SJSA1 (cell line): ENCODE results near the gene MMP23B. TPM values are rescaled to one million over a fixed set of nuclear protein-coding genes. Genes with fewer than 3 reads are reported as not detected.

Experiments used
- DNase-seq, 2 experiments: peaks; one replicate each; pipeline ENCODE4 v3.0.0-alpha.2; 2015 to 2020; ENCODE audit warnings: low spot score in 2 of 2, low read depth in 1 of 2
- H3K27ac ChIP-seq: fragments of 250-450 bp; sonication (Bioruptor Pico); 2 replicates; pipeline ENCODE4 v1.5.1; 2020; ENCODE audit warnings: mild to moderate bottlenecking, moderate library complexity
- H3K27me3 ChIP-seq: fragments of 250-450 bp; sonication (Bioruptor Pico); replicated peaks from 2 replicates; pipeline ENCODE4 v1.5.1; 2020; ENCODE audit warnings: mild to moderate bottlenecking, moderate library complexity
- H3K36me3 ChIP-seq: fragments of 250-450 bp; sonication (Bioruptor Pico); 2 replicates; pipeline ENCODE4 v1.5.1; 2020; ENCODE audit warnings: mild to moderate bottlenecking
- H3K4me1 ChIP-seq: fragments of 250-450 bp; sonication (Bioruptor Pico); replicated peaks from 2 replicates; pipeline ENCODE4 v1.6.1; 2021; ENCODE audit warnings: mild to moderate bottlenecking
- H3K4me3 ChIP-seq: fragments of 250-450 bp; sonication (Bioruptor Pico); 2 replicates; pipeline ENCODE4 v1.5.1; 2020; ENCODE audit warnings: mild to moderate bottlenecking
- H3K9me3 ChIP-seq: fragments of 250-450 bp; sonication (Bioruptor Pico); replicated peaks from 2 replicates; pipeline ENCODE4 v1.5.1; 2020; ENCODE audit warnings: mild to moderate bottlenecking
- total RNA-seq: library from RNA; depleted of rRNA; stranded (reverse); fragments of >200 nt; shearing (Covaris generic); gene quantifications from 2 replicates; pipeline ENCODE4 v1.2.3, GENCODE V29; 2014

MMP23B gene
- total RNA-seq, 1 experiment from 2014 or later, result 0.79 TPM

GRCh38 chr1:1599030-1599934, 32.7 kb upstream of the MMP23B start:
- peaks cover 2% of the 10 kb centered on the region; the same call in 1 of the 2 replicates for H3K9me3 ChIP-seq
- H3K27ac ChIP-seq, result no peak overlapping the region
- no peak for DNase-seq
- H3K27me3 ChIP-seq, result peaks cover 40% of the 10 kb centered on the region
- H3K4me1 ChIP-seq, result peaks cover 18% of the 10 kb centered on the region
- no peaks in the 10 kb centered on the region for H3K36me3 ChIP-seq
- H3K4me3 ChIP-seq, result peak overlapping the region; percentile 33

- no peak within 1 kb of the TSS for H3K27ac ChIP-seq
- H3K9me3 ChIP-seq, result peaks cover 2% of the 10 kb centered on the region; the same call in 1 of the 2 replicates
- no peaks in the 10 kb centered on the region for H3K36me3 ChIP-seq
- peaks cover 18% of the 10 kb centered on the region for H3K4me1 ChIP-seq
- DNase-seq, result no peak
- peak within 1 kb of the TSS; percentile 33 for H3K4me3 ChIP-seq
- H3K27me3 ChIP-seq, result peaks cover 40% of the 10 kb centered on the region
Measured at GRCh38 chr1:1599935-1600860, 31.8 kb upstream of the MMP23B start, which contains the start of gene FNDC10. Gene FNDC10 (minus strand): TSS chr1:1600135. CDS start chr1:1600015, 120 bp downstream.

GRCh38 chr1:1600861-1601563, 31.0 kb upstream of the MMP23B start:
- no peak overlapping the region for H3K27ac ChIP-seq
- H3K9me3 ChIP-seq, result peaks cover 2% of the 10 kb centered on the region; the same call in 1 of the 2 replicates
- peaks cover 40% of the 10 kb centered on the region for H3K27me3 ChIP-seq
- H3K4me1 ChIP-seq, result peaks cover 18% of the 10 kb centered on the region
- DNase-seq, result no peak
- H3K4me3 ChIP-seq, result no peak overlapping the region
- no peaks in the 10 kb centered on the region for H3K36me3 ChIP-seq

GRCh38 chr1:1601564-1602303, 30.2 kb upstream of the MMP23B start:
- H3K36me3 ChIP-seq, result no peaks in the 10 kb centered on the region
- peaks cover 33% of the 10 kb centered on the region for H3K27me3 ChIP-seq
- DNase-seq, result no peak
- peaks cover 18% of the 10 kb centered on the region for H3K4me1 ChIP-seq
- H3K9me3 ChIP-seq, result peaks cover 2% of the 10 kb centered on the region; the same call in 1 of the 2 replicates
- H3K4me3 ChIP-seq, result no peak overlapping the region
- H3K27ac ChIP-seq, result no peak overlapping the region

- Histone ChIP-seq H3K9me3 (peaks cover 2% of the 10 kb centered on the region; the same call in 1 of the 2 replicates), H3K27ac (no peak overlapping the region), H3K27me3 (peaks cover 29% of the 10 kb centered on the region), H3K4me3 (no peak overlapping the region), H3K36me3 (no peaks in the 10 kb centered on the region), H3K4me1 (peaks cover 18% of the 10 kb centered on the region)
- DNase-seq, result no peak
Measured at GRCh38 chr1:1602304-1602967, 29.5 kb upstream of the MMP23B start.

- Histone ChIP-seq H3K4me3 (no peak overlapping the region), H3K27me3 (peaks cover 24% of the 10 kb centered on the region), H3K36me3 (no peaks in the 10 kb centered on the region), H3K4me1 (peaks cover 13% of the 10 kb centered on the region), H3K27ac (no peak overlapping the region), H3K9me3 (peaks cover 2% of the 10 kb centered on the region; the same call in 1 of the 2 replicates)
- DNase-seq, result no peak
Measured at GRCh38 chr1:1602968-1603506, 28.9 kb upstream of the MMP23B start.

GRCh38 chr1:1603671-1604373, 28.2 kb upstream of the MMP23B start:
- H3K4me1 ChIP-seq, result peaks cover 13% of the 10 kb centered on the region
- no peak overlapping the region for H3K4me3 ChIP-seq

GRCh38 chr1:1604374-1605033, 27.5 kb upstream of the MMP23B start:
- DNase-seq, result no peak
- no peak overlapping the region for H3K4me3 ChIP-seq
- peaks cover 6% of the 10 kb centered on the region for H3K4me1 ChIP-seq
- H3K27me3 ChIP-seq, result peaks cover 9% of the 10 kb centered on the region
- no peaks in the 10 kb centered on the region for H3K36me3 ChIP-seq
- no peak overlapping the region for H3K27ac ChIP-seq
- no peaks in the 10 kb centered on the region for H3K9me3 ChIP-seq

More at GRCh38 chr1:1603671-1604373, 28.2 kb upstream of the MMP23B start:
- DNase-seq, result no peak
- H3K9me3 ChIP-seq, result peaks cover 2% of the 10 kb centered on the region; the same call in 1 of the 2 replicates
- peaks cover 16% of the 10 kb centered on the region for H3K27me3 ChIP-seq
- H3K36me3 ChIP-seq, result no peaks in the 10 kb centered on the region
- H3K27ac ChIP-seq, result no peak overlapping the region

- Histone ChIP-seq H3K36me3 (no peaks in the 10 kb centered on the region), H3K4me3 (no peak overlapping the region), H3K4me1 (peaks cover 4% of the 10 kb centered on the region; the same call in 1 of the 2 replicates)
Measured at GRCh38 chr1:1605034-1605591, 26.9 kb upstream of the MMP23B start.

GRCh38 chr1:1605724-1606123, 26.2 kb upstream of the MMP23B start:
- Histone ChIP-seq H3K4me3 (no peak overlapping the region), H3K4me1 (no peaks in the 10 kb centered on the region), H3K27me3 (peaks cover 3% of the 10 kb centered on the region), H3K27ac (no peak overlapping the region), H3K9me3 (no peaks in the 10 kb centered on the region), H3K36me3 (no peaks in the 10 kb centered on the region)
- no peak for DNase-seq

More at GRCh38 chr1:1605034-1605591, 26.9 kb upstream of the MMP23B start:
- no peak overlapping the region for H3K27ac ChIP-seq
- peaks cover 9% of the 10 kb centered on the region for H3K27me3 ChIP-seq
- H3K9me3 ChIP-seq, result no peaks in the 10 kb centered on the region
- DNase-seq, result no peak

GRCh38 chr1:1606232-1606631, 25.7 kb upstream of the MMP23B start:
- H3K4me1 ChIP-seq, result no peaks in the 10 kb centered on the region
- no peaks in the 10 kb centered on the region for H3K36me3 ChIP-seq
- H3K9me3 ChIP-seq, result no peaks in the 10 kb centered on the region
- no peaks in the 10 kb centered on the region for H3K27me3 ChIP-seq
- DNase-seq, result no peak
- H3K4me3 ChIP-seq, result no peak overlapping the region
- no peak overlapping the region for H3K27ac ChIP-seq
